ENCODE measurements around the gene LASP1NB.

LASP1NB gene

GRCh38 chr17:38899421-38899820, 26.0 kb upstream of the LASP1NB start:
- peaks cover 0 to 5% of the 10 kb centered on the region in 2 experiments; a peak in 1 of 4 replicates for H3K79me2 ChIP-seq (ENCODE audit: control insufficient read depth in 1 of 2, insufficient read depth in 2 of 2, low read length in 2 of 2)
- H3K9ac ChIP-seq (replicated peaks in 1 of 4; ENCODE audit: extremely low read depth in 1 of 4, low read depth in 3 of 4, low read length in 3 of 4), result no peak overlapping the region
- no peak overlapping the region for H3K14ac ChIP-seq (ENCODE audit: insufficient read length)
- no peaks in the 10 kb centered on the region for H3K27me3 ChIP-seq (replicated peaks in 1 of 4; ENCODE audit: control insufficient read depth in 3 of 4, extremely low read depth in 1 of 4, insufficient read depth in 3 of 4, low read length in 3 of 4)
- no peak overlapping the region for H2BK120ac ChIP-seq (replicated peaks; ENCODE audit: low read depth, low read length)
- ChIA-PET POLR2A (ENCODE audit: partially characterized antibody) (interaction anchor here (1.0 to 4.0 kb wide), 3 partner anchors 12 to 47 kb away, joined by 3 to 16 read pairs (median 4); partner anchors contain the start of gene RPL23), CTCF (ENCODE audit: partially characterized antibody) (interaction anchor here (0.7 to 2.2 kb wide), 4 partner anchors 11 to 36 kb away, joined by 3 to 7 read pairs (median 3); no protein-coding TSS in a partner anchor)
- no peak overlapping the region for H3K4me3 ChIP-seq (ENCODE audit: extremely low read depth in 1 of 4, insufficient read depth in 2 of 4, low read depth in 3 of 4, low read length in 4 of 4)
- FAIRE-seq, result no peak
- H3K4ac ChIP-seq (replicated peaks; ENCODE audit: insufficient read length, low read depth, low read length), result no peak overlapping the region
- H3K36me3 ChIP-seq (ENCODE audit: control insufficient read depth in 2 of 4, insufficient read depth in 4 of 4, low read length in 3 of 4), result peaks cover 4 to 20% (median 13%) of the 10 kb centered on the region in 4 experiments; a peak in 7 of 8 replicates
- no peaks in the 10 kb centered on the region; the same call in 1 of the 2 replicates for H3K79me1 ChIP-seq (ENCODE audit: low read depth, low read length)
- H3K23ac ChIP-seq (ENCODE audit: insufficient read length), result no peak overlapping the region
- 100% methylated on average over 4 of the region's 5 CpGs; no CpG with 5 or more reads in 1 of the 2 experiments for WGBS, 2 experiments (ENCODE audit: extremely low coverage in 1 of 2, insufficient coverage in 1 of 2, insufficient read length in 1 of 2, insufficient replicate concordance in 2 of 2, low coverage in 1 of 2, low lambda C conversion rate in 2 of 2, missing lambda C conversion rate in 1 of 2)
- no peak overlapping the region for H4K91ac ChIP-seq (replicated peaks; ENCODE audit: insufficient read length, low read length)
- no peak overlapping the region for H2BK15ac ChIP-seq (ENCODE audit: low read length)
- peaks cover 0 to 5% (median 4%) of the 10 kb centered on the region in 4 experiments; a peak in 5 of 7 replicates for H3K4me1 ChIP-seq (replicated peaks in 1 of 4; ENCODE audit: control insufficient read depth in 3 of 4, insufficient read depth in 4 of 4, low read length in 3 of 4)
- H3K18ac ChIP-seq (ENCODE audit: extremely low read depth, low read length), result no peak overlapping the region
- no peak overlapping the region for H2AK5ac ChIP-seq (ENCODE audit: low read depth, low read length)
- H3K56ac ChIP-seq (replicated peaks; ENCODE audit: insufficient read length, low read depth, low read length), result no peak overlapping the region
- H2BK20ac ChIP-seq (ENCODE audit: low read length), result no peak overlapping the region
- H2BK5ac ChIP-seq (ENCODE audit: low read depth, low read length), result no peak overlapping the region
- H4K5ac ChIP-seq (ENCODE audit: insufficient read length, low read depth, low read length), result no peak overlapping the region
- no peak overlapping the region for H3K27ac ChIP-seq (ENCODE audit: low read depth, low read length)
- DNase-seq (ENCODE audit: low read depth in 1 of 2, low spot score in 2 of 2), result no peak
- H3K9me3 ChIP-seq (ENCODE audit: insufficient read depth in 2 of 2, low read depth in 1 of 2, low read length in 1 of 2), result no peaks in the 10 kb centered on the region
- H2BK12ac ChIP-seq (ENCODE audit: low read depth, low read length), result no peak overlapping the region
- H4K20me1 ChIP-seq (replicated peaks in 1 of 2; ENCODE audit: control insufficient read depth in 1 of 2, insufficient read depth in 2 of 2, low read length in 2 of 2), result peaks cover 0 to 6% of the 10 kb centered on the region in 2 experiments
- H3K4me2 ChIP-seq (ENCODE audit: insufficient read depth in 1 of 2, low read depth in 2 of 2, low read length in 2 of 2), result no peak overlapping the region
- no peak overlapping the region for H4K8ac ChIP-seq (ENCODE audit: extremely low read depth, insufficient read depth, low read length)
- H2AFZ ChIP-seq (ENCODE audit: low read length), result no peak overlapping the region
- no peaks in the 10 kb centered on the region for H3K23me2 ChIP-seq (ENCODE audit: low read depth, low read length)
- no peak for TF ChIP-seq ZNF274 (IDR thresholded peaks at IDR 0.05; ENCODE audit: borderline replicate concordance, extremely low read depth, low read length)
- no peak for TF ChIP-seq SIN3A (conservative IDR thresholded peaks at IDR 0.05 in 1 of 2, IDR thresholded peaks at IDR 0.05 in 1 of 2; ENCODE audit: low read depth in 1 of 2, low read length in 2 of 2)
- no peak for TF ChIP-seq JUND (IDR thresholded peaks at IDR 0.05; ENCODE audit: low read length)
